HepG2 (cell line): ENCODE measurements around the gene KRT1. TPM values are rescaled to one million over a fixed set of nuclear protein-coding genes. Genes with fewer than 3 reads are reported as not detected.

Experiments used
- ATAC-seq: fragments of 200-7000 bp; cut with Tn5 transposase; 3 replicates; pipeline ENCODE4 v1.9.1; 2020; ENCODE audit warnings: mild to moderate bottlenecking, moderate library complexity
- BruUV-seq: library from RNA; stranded (reverse); fragments of 400-500 nt; replicated peaks from 2 replicates; lab custom pipeline; 2021; lab: Mats Ljungman, UMichigan
- CTCF ChIA-PET: fragments of 300-600 bp; formaldehyde crosslinking; extraction: SDS; loops from one replicate; lab custom pipeline; 2021; ENCODE audit warnings: low total read pairs, inconsistent platforms, low intra/inter-chr PET ratio; lab: Yijun Ruan, JAX
- POLR2A ChIA-PET: fragments of 350-600 bp; sonication (Branson Sonifier 250); formaldehyde crosslinking; loops from one replicate; lab custom pipeline; 2020; ENCODE audit warnings: antibody characterized with exemption, inconsistent platforms; lab: Yijun Ruan, JAX
- DNase-seq: peaks from one replicate; pipeline ENCODE4 v3.0.0-alpha.2; 2015; ENCODE audit warnings: low spot score
- FAIRE-seq: peaks from 3 replicates; lab custom pipeline; 2011; peaks lifted over from hg19 to GRCh38; lab: Jason Lieb, UNC
- H2AFZ ChIP-seq: one replicate; pipeline ENCODE4 v1.6.1; 2011; ENCODE audit warnings: low read length, inconsistent platforms
- H3K27ac ChIP-seq: fragments of 300-600 bp; 3 replicates; pipeline ENCODE4 v1.8.0; 2011; ENCODE audit warnings: mixed run types, mild to moderate bottlenecking, mixed read lengths, low read length, inconsistent platforms; ENCODE audit not compliant: insufficient read depth; ENCODE audit errors: extremely low read length
- H3K27me3 ChIP-seq, 2 experiments: fragments of 200-600 bp in 1 of 2; 2 replicates in 1 of 2; 3 replicates in 1 of 2; pipeline versions ENCODE4 v1.6.0 to v1.8.0; 2011; ENCODE audit warnings: low read length in 2 of 2, mild to moderate bottlenecking in 2 of 2, moderate library complexity in 2 of 2, inconsistent platforms in 1 of 2; ENCODE audit not compliant: insufficient read depth in 2 of 2, control insufficient read depth in 1 of 2
- H3K36me3 ChIP-seq, 2 experiments: fragments of 200-600 bp in 1 of 2; replicated peaks in 1 of 2; 2 replicates in 1 of 2; 3 replicates in 1 of 2; pipeline versions ENCODE4 v1.5.1 to v1.8.0; 2011; ENCODE audit warnings: low read length in 2 of 2, inconsistent platforms in 1 of 2; ENCODE audit not compliant: insufficient read depth in 2 of 2, control insufficient read depth in 1 of 2
- H3K4me1 ChIP-seq: 2 replicates; pipeline ENCODE4 v1.5.1; 2012; ENCODE audit warnings: low read length, inconsistent platforms; ENCODE audit not compliant: insufficient read depth
- H3K4me2 ChIP-seq: 2 replicates; pipeline ENCODE4 v1.6.0; 2011; ENCODE audit warnings: low read depth, low read length, inconsistent platforms
- H3K4me3 ChIP-seq, 3 experiments: fragments of 200-600 bp in 1 of 3; sonication (generic), shearing (Covaris generic) in 1 of 3; replicated peaks in 1 of 3; 2 replicates each; pipeline ENCODE4 v1.5.1; 2011 to 2016; ENCODE audit warnings: low read length in 3 of 3, inconsistent platforms in 2 of 3, low read depth in 2 of 3, mild to moderate bottlenecking in 2 of 3, control low read depth in 1 of 3, mixed read lengths in 1 of 3; ENCODE audit not compliant: insufficient read depth in 1 of 3
- H3K79me2 ChIP-seq: one replicate; pipeline ENCODE4 v1.6.1; 2011; ENCODE audit warnings: low read length, inconsistent platforms; ENCODE audit not compliant: insufficient read depth
- H3K9ac ChIP-seq: 2 replicates; pipeline ENCODE4 v1.6.0; 2011; ENCODE audit warnings: mild to moderate bottlenecking, low read depth, low read length, inconsistent platforms; ENCODE audit not compliant: insufficient read depth
- H3K9me3 ChIP-seq: 2 replicates; pipeline ENCODE4 v1.5.1; 2012; ENCODE audit warnings: mild to moderate bottlenecking, low read length
- H4K20me1 ChIP-seq: 2 replicates; pipeline ENCODE4 v1.6.0; 2011; ENCODE audit warnings: inconsistent platforms, mild to moderate bottlenecking, low read length, moderate library complexity; ENCODE audit not compliant: insufficient read depth
- GLI4 ChIP-seq: sonication (generic); formaldehyde crosslinking; IDR thresholded peaks from 2 replicates; pipeline ENCODE4 v1.5.1; 2020; ENCODE audit warnings: missing genetic modification reagents, mild to moderate bottlenecking, moderate library complexity, borderline replicate concordance
- GTF2F1 ChIP-seq: fragments of 150-350 bp; IDR thresholded peaks from 2 replicates; pipeline ENCODE4 v1.6.1; 2014; ENCODE audit warnings: low read length
- HMG20B ChIP-seq: conservative IDR thresholded peaks from 2 replicates; pipeline ENCODE4 v1.6.1; 2016; ENCODE audit warnings: missing genetic modification reagents, missing compliant biosample characterization
- NFYC ChIP-seq: IDR thresholded peaks from 2 replicates; pipeline ENCODE4 v1.6.1; 2016; ENCODE audit warnings: missing genetic modification reagents, missing compliant biosample characterization
- ONECUT2 ChIP-seq: sonication (generic); formaldehyde crosslinking; IDR thresholded peaks from 2 replicates; pipeline ENCODE4 v1.4.0; 2020; ENCODE audit warnings: missing genetic modification reagents
- SAFB2 ChIP-seq: sonication (generic); formaldehyde crosslinking; IDR thresholded peaks from 2 replicates; pipeline ENCODE4 v1.5.1; 2020; ENCODE audit warnings: missing genetic modification reagents, low read depth, mild to moderate bottlenecking, borderline replicate concordance
- SP1 ChIP-seq, 2 experiments: fragments of 450-650 bp in 1 of 2; sonication (generic) in 1 of 2; formaldehyde crosslinking in 1 of 2; IDR thresholded peaks; 2 replicates each; pipeline versions ENCODE4 v1.4.0 to v1.6.1; 2016 to 2020; ENCODE audit warnings: missing genetic modification reagents in 1 of 2
- TOPORS ChIP-seq: sonication (generic); formaldehyde crosslinking; IDR thresholded peaks from 2 replicates; pipeline ENCODE4 v1.8.0; 2023; ENCODE audit warnings: mild to moderate bottlenecking, missing genetic modification reagents
- TSC22D2 ChIP-seq: sonication (generic); formaldehyde crosslinking; IDR thresholded peaks from 2 replicates; pipeline ENCODE4 v1.5.1; 2020; ENCODE audit warnings: missing genetic modification reagents, mild to moderate bottlenecking, borderline replicate concordance
- ZKSCAN1 ChIP-seq: fragments of 150-350 bp; IDR thresholded peaks from 2 replicates; pipeline ENCODE4 v1.6.1; 2014; ENCODE audit warnings: low read length
- ZNF138 ChIP-seq: sonication (generic); formaldehyde crosslinking; IDR thresholded peaks from 2 replicates; pipeline ENCODE4 v1.5.0; 2020; ENCODE audit warnings: mild to moderate bottlenecking, low read depth, missing genetic modification reagents
- ZNF629 ChIP-seq: sonication (generic); formaldehyde crosslinking; conservative IDR thresholded peaks from 2 replicates; pipeline ENCODE4 v1.5.0; 2020; ENCODE audit warnings: missing genetic modification reagents
- ZSCAN9 ChIP-seq: IDR thresholded peaks from 2 replicates; pipeline ENCODE4 v1.6.1; 2016; ENCODE audit warnings: borderline replicate concordance
- WGBS: methylation state at CpG from one replicate; pipeline ENCODE4 v1.1.6; 2017; ENCODE audit warnings: low lambda C conversion rate; 5-methylcytosine and 5-hydroxymethylcytosine counted together
- in situ Hi-C: cut with HindIII; loops from 2 replicates; pipeline ENCODE4 v1.10.0; 2017; ENCODE audit warnings: low pct_unique_long_range_greater_than_20kb; ENCODE audit not compliant: extremely low pct_ligation_motif_present
- intact Hi-C: fragments of 100-400 bp; cut with micrococcal nuclease; formaldehyde crosslinking; loops from one replicate; pipeline ENCODE4 v1.10.0; 2022; ENCODE audit not compliant: unreplicated experiment
- polyA plus RNA-seq, 8 experiments: library from polyadenylated mRNA; depleted of rRNA in 3 of 8; stranded (reverse) in 7 of 8; unstranded in 1 of 8; fragments of >200 nt; fragmentation: Illumina TruSeq in 4 of 8; extraction: Trizol in 4 of 8; gene quantifications; 2 replicates each; pipeline versions ENCODE4 v1.2.1 to v1.2.3, GENCODE V29; 2011 to 2016; ENCODE audit warnings: low read depth in 4 of 8, missing spikeins in 1 of 8, mixed read lengths in 1 of 8; ENCODE audit not compliant: insufficient read depth in 1 of 8
- total RNA-seq, 5 experiments: library from RNA; depleted of rRNA; stranded (reverse); fragments of >200 nt; fragmentation: Illumina TruSeq; extraction: Trizol; gene quantifications; 2 replicates each; pipeline ENCODE4 v1.2.3, GENCODE V29; 2016; ENCODE audit warnings: low read depth in 1 of 5
- TF ChIP-seq, protein P1 (sequence below): sonication (generic); formaldehyde crosslinking; IDR thresholded peaks from 2 replicates; pipeline ENCODE4 v1.8.1; 2023; ENCODE audit warnings: mild to moderate bottlenecking, moderate library complexity, missing genetic modification reagents
- TF ChIP-seq, protein P2 (sequence below): sonication (generic); formaldehyde crosslinking; IDR thresholded peaks from 2 replicates; pipeline ENCODE4 v1.4.0; 2020; ENCODE audit warnings: missing genetic modification reagents
- TF ChIP-seq, protein P3 (sequence below): IDR thresholded peaks from 2 replicates; pipeline ENCODE4 v1.6.1; 2016; ENCODE audit warnings: low read depth

KRT1 gene
- total and polyA plus RNA-seq, 2 of the 13 experiments (the other 11 are each of a cell fraction or from before 2014, with no cell fraction given) = not detected

DNA sequence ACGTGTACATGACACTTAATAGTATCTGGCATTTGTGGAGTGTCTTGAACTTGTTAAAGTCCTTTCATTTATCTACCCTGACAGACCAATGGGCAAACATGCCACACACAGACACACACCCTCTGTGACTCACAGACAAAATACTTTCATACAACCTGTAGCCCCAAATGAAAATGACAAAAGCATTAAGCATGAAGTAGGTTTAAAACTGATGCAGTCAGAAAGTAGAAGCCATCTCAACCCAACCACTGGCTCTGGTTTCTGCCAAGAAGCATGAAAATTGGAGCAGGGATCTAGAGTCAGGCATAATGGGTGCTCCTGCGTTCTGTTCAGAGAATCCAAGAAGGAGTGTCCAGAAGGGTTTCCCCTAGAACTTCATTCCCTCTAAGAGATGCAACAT, 46.2 kb upstream of the KRT1 start:
- Histone ChIP-seq H3K79me2 (no peaks in the 10 kb centered on the region), H3K9ac (no peak overlapping the region), H2AFZ (no peak overlapping the region), H3K27ac (no peak overlapping the region), H3K9me3 (no peaks in the 10 kb centered on the region), H4K20me1 (no peaks in the 10 kb centered on the region), H3K36me3 (no peaks in the 10 kb centered on the region), H3K27me3 (peaks cover 2 to 41% of the 10 kb centered on the region in 2 experiments; a peak in 3 of 5 replicates), H3K4me3 (no peak overlapping the region), H3K4me1 (no peaks in the 10 kb centered on the region), H3K4me2 (no peak overlapping the region)
- BruUV-seq = no TSS peak
- 0% methylated on average over 1 of the region's 2 CpGs for WGBS
- intact Hi-C loops = no loop called here
- DNase-seq = no peak
- FAIRE-seq = no peak
- in situ Hi-C loops = no loop called here
- no peak for ATAC-seq
- POLR2A ChIA-PET = no interaction called here
- CTCF ChIA-PET = no interaction called here
- no peak for TF ChIP-seq ZNF138
- TF ChIP-seq GTF2F1 = no peak
- TF ChIP-seq SP1 (IDR thresholded peaks at IDR 0.05) = no peak
- no peak for TF ChIP-seq SP1 (CRISPR knock-in tag; IDR thresholded peaks at IDR 0.05)
- TF ChIP-seq TOPORS = no peak
- TF ChIP-seq SAFB2 (CRISPR knock-in tag) = no peak
- no peak for TF ChIP-seq ZSCAN9 (CRISPR knock-in tag)
- no peak for TF ChIP-seq ZNF629 (CRISPR knock-in tag)
- TF ChIP-seq, protein P1, sequence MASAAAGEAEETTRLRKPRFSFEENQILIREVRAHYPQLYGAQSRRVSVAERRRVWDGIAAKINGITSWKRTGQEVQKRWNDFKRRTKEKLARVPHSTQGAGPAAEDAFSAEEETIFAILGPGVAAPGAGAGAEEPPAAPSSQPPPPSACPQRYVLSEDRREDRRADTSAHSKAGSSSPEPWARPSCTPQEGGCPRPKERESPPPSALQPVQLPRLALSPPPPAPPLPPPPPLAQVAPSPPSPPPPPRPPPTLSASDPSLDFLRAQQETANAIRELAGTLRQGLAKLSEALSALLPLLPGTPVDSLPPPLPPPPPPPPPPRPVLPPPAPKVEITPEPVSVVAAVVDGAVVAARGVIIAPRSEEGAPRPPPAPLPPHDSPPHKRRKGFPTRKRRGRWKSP = no peak
- no peak for TF ChIP-seq HMG20B (CRISPR knock-in tag)
- TF ChIP-seq GLI4 (CRISPR knock-in tag) = no peak
- TF ChIP-seq, protein P2, sequence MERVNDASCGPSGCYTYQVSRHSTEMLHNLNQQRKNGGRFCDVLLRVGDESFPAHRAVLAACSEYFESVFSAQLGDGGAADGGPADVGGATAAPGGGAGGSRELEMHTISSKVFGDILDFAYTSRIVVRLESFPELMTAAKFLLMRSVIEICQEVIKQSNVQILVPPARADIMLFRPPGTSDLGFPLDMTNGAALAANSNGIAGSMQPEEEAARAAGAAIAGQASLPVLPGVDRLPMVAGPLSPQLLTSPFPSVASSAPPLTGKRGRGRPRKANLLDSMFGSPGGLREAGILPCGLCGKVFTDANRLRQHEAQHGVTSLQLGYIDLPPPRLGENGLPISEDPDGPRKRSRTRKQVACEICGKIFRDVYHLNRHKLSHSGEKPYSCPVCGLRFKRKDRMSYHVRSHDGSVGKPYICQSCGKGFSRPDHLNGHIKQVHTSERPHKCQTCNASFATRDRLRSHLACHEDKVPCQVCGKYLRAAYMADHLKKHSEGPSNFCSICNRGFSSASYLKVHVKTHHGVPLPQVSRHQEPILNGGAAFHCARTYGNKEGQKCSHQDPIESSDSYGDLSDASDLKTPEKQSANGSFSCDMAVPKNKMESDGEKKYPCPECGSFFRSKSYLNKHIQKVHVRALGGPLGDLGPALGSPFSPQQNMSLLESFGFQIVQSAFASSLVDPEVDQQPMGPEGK (CRISPR knock-in tag) = no peak
- TF ChIP-seq, protein P3, sequence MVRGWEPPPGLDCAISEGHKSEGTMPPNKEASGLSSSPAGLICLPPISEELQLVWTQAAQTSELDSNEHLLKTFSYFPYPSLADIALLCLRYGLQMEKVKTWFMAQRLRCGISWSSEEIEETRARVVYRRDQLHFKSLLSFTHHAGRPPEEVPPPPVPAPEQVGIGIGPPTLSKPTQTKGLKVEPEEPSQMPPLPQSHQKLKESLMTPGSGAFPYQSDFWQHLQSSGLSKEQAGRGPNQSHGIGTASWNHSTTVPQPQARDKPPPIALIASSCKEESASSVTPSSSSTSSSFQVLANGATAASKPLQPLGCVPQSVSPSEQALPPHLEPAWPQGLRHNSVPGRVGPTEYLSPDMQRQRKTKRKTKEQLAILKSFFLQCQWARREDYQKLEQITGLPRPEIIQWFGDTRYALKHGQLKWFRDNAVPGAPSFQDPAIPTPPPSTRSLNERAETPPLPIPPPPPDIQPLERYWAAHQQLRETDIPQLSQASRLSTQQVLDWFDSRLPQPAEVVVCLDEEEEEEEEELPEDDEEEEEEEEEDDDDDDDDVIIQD = no peak
- no peak for TF ChIP-seq NFYC
- no peak for TF ChIP-seq TSC22D2 (CRISPR knock-in tag)
- no peak for TF ChIP-seq ZKSCAN1
- no peak for TF ChIP-seq ONECUT2 (CRISPR knock-in tag)
